MM.1S (cell line): ENCODE data around the gene RGS7.

Experiments used
- CTCF ChIP-seq: fragments of 300-600 bp; sonication (generic); IDR thresholded peaks from 2 replicates; pipeline ENCODE4 v1.5.1; 2016; ENCODE audit warnings: antibody characterized with exemption, low read length, mixed read lengths
- EZH2 ChIP-seq: fragments of 300-600 bp; sonication (generic); optimal IDR thresholded peaks from 2 replicates; pipeline ENCODE3; 2017; ENCODE audit warnings: low read depth, mild to moderate bottlenecking, antibody characterized with exemption, low read length, mixed read lengths

GRCh38 chr1:241186716-241187115 is 170.3 kb downstream of the RGS7 start:
- no peak for TF ChIP-seq CTCF
- TF ChIP-seq EZH2 = no peak
